Activated CD8-positive, alpha-beta memory T cell treated with anti-CD3 and anti-CD28 coated beads for 36 hours (primary cell): Measurements from ENCODE around the gene SH3BP5. TPM values are rescaled to one million over a fixed set of nuclear protein-coding genes. Genes with fewer than 3 reads are reported as not detected.
"Not testable (repeated sequence)": the region's sequence is repeated elsewhere in the genome, so short reads cannot be mapped to it uniquely, and the experiment has no call there.

Experiments used
- CTCF ChIA-PET: fragments of 350-600 bp; sonication (Branson Sonifier 250); formaldehyde crosslinking; loops from one replicate; lab custom pipeline; 2021; ENCODE audit warnings: antibody characterized with exemption; lab: Charles Lee
- POLR2A ChIA-PET: fragments of 350-600 bp; sonication (Branson Sonifier 250); formaldehyde crosslinking; loops from one replicate; lab custom pipeline; 2021; ENCODE audit warnings: antibody characterized with exemption; lab: Charles Lee
- total RNA-seq, 2 experiments: library from RNA; stranded (reverse); gene quantifications; one replicate each; pipeline ENCODE4 v1.2.3, GENCODE V29; 2021

Gene SH3BP5
- total RNA-seq, 2 experiments from 2014 or later, result 8.5 to 8.6 TPM

DNA sequence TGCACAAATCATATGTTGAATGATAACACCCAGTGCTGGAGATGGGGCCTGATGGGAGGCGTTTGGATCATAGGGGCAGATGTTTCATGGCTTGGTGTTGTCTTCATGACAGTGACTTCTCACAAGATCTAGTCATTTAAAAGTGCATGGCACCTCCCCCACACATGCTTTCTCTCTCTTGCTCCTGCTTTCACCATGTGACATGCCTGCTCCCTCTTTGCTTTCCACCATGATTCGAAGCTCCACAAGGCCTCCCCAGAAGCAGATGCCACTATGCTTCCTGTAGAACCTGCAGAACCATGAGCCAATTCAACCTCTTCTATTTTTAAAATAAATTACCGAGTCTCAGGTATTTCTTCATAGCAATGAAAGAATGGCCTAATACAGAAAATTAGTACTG, 17.8 kb upstream of the SH3BP5 start:
- CTCF ChIA-PET, result no interaction called here
- POLR2A ChIA-PET, result no interaction called here

DNA sequence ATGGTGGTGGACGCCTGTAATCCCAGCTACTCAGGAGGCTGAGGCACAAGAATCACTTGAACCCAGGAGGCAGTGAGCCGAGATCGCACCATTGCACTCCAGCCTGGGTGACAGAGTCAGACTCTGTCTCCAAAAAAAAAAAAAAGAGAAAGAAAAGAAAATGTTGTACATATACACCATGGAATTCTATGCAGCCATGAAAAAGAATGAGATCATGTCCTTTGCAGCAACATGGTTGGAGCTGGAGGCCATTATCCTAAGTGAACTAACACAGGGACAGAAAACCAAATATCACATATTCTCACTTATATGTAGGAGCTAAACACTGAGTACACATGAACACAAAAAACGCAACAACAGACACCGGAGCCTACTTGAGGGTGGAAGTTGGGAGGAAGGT, 17.1 kb upstream of the SH3BP5 start:
- POLR2A ChIA-PET, CTCF ChIA-PET: not testable (repeated sequence)

DNA sequence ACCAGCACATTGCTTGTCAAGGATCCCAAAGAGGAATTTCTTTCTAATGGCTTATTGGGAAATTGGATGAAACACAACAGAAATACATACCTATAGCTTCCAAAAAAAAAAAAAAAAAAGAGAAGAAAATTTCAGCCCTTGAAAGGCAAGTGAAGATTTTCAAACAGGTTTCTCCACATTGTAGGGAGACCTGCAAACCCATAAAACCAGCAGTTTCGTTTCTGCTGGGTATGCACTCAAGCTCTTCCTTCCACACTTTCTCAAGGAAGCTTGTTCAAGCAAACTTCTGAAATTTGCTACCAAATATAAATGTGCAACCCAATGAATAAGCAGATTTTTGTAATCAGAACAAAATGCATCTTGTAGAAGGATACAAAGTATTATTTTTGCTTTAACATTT, 15.9 kb upstream of the SH3BP5 start:
- ChIA-PET POLR2A (interaction anchor here (0.6 kb wide), 1 partner anchor 18 kb away, joined by 3 read pairs; no protein-coding TSS in a partner anchor), CTCF (interaction anchor here (0.6 to 0.7 kb wide), 2 partner anchors 51 to 82 kb away, joined by 3 read pairs; no protein-coding TSS in a partner anchor)

DNA sequence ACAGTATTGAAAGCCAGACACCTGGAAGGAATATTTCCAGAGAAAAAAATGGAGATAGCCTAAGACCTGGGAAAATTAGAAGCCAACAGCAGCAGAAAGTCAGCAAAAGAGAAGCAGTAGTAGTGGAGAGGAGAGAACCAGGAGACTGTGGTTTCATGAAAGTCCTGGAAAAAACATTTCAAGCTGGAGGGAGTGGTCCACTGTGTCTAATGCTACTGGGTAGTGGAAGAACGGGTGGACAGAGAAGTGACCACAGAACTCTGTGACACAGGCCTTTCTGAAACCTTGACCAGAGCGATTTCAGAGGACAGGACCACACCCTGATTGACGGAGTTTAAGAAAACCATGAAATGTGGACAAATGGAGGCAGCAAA, 15.3 kb upstream of the SH3BP5 start:
- ChIA-PET POLR2A (interaction anchor here (0.5 to 0.6 kb wide), 2 partner anchors 18 to 43 kb away, joined by 3 read pairs; no protein-coding TSS in a partner anchor), CTCF (interaction anchor here (0.6 to 1.2 kb wide), 3 partner anchors 50 to 83 kb away, joined by 3 read pairs; no protein-coding TSS in a partner anchor)

DNA sequence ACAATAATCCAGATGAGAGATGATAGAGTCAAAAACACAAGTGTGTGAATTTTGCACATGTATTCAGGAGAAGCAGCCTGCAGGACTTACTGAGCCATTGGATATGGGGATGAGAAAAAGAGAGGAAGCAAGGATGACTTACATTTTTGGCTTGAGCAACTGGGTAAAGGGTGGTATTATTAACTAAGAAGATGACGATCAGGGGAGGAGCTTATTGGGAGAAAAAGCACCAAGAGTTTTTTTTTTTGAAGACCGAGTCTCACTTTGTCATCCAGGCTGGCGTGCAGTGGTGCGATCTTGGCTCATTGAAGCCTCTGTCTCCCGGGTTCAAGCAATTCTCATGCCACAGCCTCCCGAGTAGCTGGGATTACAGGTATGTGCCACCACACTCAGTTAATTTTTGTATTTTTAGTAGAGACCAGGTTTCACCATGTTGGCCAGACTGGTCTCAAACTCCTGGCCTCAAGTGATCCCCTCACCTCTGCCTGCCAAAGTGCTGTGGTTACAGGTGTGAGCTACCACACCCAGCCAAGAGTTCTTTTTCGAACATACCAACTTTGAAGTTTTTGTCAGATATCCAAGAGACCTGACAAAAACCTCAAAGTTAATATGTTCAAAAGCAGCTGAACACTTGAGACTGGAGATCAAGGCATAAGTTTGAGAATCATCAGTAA, 14.8 kb upstream of the SH3BP5 start:
- CTCF ChIA-PET, result interaction anchor here (1.2 kb wide), 1 partner anchor 79 kb away, joined by 3 read pairs; no protein-coding TSS in a partner anchor
- POLR2A ChIA-PET, result interaction anchor here (0.5 kb wide), 1 partner anchor 42 kb away, joined by 3 read pairs; no protein-coding TSS in a partner anchor

DNA sequence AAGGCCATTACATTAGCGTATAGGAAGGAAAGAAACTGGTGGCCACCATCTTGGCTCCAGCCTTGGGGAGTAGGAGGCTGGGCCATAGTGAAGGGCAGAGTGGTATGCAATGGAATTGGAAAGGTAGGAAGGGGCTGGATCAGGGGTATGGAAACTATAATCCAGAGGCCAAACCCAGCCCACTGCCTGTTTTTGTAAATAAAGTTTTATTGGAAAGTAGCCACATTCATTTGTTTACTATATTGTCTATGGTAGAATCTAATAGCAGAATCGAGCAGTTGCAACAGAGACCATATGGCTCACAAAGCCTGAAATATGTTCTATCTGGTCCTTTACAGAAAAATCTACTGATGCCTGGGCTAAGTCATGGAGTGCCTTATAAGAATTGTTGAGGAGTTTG, 14.1 kb upstream of the SH3BP5 start:
- ChIA-PET POLR2A (no interaction called here), CTCF (interaction anchor here (0.7 to 1.9 kb wide), 2 partner anchors 13 to 77 kb away, joined by 3 to 5 read pairs; no protein-coding TSS in a partner anchor)

DNA sequence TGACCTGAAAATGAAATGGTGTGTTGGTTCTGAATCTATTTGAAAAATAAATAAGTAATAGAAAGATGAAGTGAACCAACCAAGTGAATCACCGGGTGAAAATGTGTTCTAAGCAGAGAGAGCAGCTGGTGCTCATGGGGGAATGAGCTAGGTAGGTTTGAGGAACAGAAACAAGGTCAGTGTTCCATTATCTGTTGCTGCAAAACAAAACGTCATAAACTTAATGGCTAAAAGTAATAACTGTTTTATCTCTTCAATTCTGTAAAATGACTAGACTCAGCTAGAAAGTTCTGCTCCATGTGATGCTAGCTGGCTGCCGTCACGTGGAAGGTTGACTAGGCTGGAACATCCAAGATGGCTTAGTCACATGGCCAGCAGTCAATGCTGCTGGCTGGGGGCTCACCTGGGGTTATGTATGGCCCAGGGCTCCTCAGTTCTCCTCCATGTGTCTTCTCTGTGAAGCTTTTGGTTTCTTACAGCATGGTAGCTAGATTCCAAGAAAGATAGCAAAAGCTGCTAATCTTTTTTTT, 13.3 kb upstream of the SH3BP5 start:
- CTCF ChIA-PET, result interaction anchor here (0.7 to 1.9 kb wide), 2 partner anchors 12 to 76 kb away, joined by 3 to 5 read pairs; no protein-coding TSS in a partner anchor

DNA sequence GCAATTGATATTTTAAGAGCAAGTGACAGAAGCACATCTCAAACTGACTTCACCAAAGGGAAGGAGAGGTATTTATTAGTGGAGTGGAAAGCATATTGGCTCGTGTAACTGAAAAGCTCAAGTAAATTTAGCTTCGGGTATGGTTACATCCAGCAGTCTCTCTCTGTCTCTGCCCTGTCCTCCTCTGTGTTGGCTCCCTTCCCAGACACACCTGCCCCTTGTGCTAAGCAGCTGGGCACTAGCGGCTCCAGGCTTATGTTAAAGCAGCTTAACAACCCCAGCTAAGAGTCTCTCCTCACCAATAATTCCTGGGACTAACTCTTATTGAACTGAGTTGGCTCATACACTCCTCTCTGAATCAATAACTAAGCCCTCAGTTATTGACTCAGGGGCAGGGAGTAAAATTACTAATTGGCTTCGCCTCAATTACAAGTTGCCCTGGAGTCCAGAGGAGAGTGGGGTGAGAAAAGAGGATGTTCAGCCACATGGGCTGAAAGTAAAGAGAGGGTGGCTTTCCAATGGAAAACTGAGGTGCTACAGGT, 12.8 kb upstream of the SH3BP5 start:
- ChIA-PET POLR2A (no interaction called here), CTCF (interaction anchor here (1.9 kb wide), 1 partner anchor 12 kb away, joined by 5 read pairs; no protein-coding TSS in a partner anchor)

More for the DNA sequence above, 13.3 kb upstream of the SH3BP5 start:
- POLR2A ChIA-PET, result interaction anchor here (0.6 kb wide), 3 partner anchors 13 to 88 kb away, joined by 3 to 12 read pairs (median 3); no protein-coding TSS in a partner anchor

DNA sequence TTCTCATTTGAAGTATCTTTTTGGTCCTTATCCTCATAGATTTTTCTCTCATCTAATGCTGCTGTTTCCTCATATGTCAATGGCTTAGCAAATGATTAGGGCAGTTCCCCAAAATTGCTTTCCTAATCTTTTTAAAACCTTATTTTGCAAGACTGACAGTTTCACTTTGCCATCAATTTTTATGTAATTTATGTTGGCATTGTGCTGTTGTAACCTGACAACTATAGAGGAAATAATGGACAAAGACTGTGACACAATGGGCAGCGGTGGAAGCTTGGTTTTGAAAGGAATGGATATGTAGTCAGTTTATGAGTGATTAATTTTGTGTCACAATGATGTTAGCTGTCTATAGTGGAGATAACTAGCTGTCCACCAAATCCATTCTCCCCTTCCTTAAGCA, 10.6 kb upstream of the SH3BP5 start:
- CTCF ChIA-PET, result interaction anchor here (1.2 to 1.7 kb wide), 2 partner anchors 10 to 15 kb away, joined by 3 to 5 read pairs; partner anchors contain the start of gene SH3BP5
- POLR2A ChIA-PET, result no interaction called here

DNA sequence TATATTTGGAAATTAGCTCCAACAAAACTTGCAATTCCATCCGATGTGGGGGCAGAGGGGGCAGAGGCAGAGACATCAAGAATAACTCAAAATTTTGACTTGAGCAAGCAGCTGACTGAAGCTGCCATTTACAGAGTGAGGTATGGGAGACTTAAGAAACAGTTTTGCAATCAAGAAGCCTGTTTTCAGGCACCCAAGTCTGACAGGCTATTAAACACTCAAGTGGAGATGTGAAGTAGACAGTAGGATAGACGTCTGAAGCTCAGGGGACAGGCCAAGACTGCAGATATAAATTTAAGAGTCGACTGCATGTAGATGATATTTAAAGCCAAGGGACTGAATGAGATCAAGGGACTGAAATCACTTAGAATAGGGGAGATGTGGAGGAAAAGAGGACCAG, 9.9 kb upstream of the SH3BP5 start:
- CTCF ChIA-PET, result interaction anchor here (0.7 to 1.7 kb wide), 2 partner anchors 10 to 13 kb away, joined by 3 to 5 read pairs; partner anchors contain the start of gene SH3BP5
- POLR2A ChIA-PET, result no interaction called here

DNA sequence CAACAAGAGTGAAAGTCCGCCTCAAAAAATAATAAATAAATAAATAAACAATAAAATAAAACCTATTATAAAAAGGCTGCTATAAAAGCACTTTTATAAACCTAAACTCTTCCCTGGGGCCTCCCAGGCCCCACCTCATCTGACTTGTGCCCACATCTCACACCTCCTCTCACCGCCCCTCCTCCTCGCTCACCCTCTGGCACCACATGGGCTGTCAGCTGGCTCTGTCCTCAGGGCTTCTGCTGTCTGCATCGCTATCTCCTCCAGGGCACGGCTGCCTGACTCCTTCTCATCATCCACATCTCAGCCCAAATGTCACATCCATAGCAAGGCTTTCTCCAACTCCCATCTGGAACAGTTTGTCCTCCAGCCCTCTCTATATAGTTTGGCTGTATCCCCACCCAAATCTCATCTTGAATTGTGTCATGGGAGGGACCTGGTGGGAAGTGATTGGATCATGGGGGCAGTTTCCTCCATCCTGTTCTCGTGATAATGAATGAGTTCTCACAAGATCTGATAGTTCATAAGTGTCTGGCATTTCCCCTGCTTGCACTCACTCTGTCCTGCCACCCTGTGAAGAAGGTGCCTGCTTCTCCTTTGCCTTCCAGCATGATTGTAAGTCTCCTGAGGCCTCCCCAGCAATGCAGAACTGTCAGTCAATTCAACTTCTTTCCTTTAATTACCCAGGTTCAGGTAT, 8.8 kb upstream of the SH3BP5 start:
- POLR2A ChIA-PET, result no interaction called here
- CTCF ChIA-PET, result interaction anchor here (0.7 kb wide), 1 partner anchor 14 kb away, joined by 3 read pairs; no protein-coding TSS in a partner anchor

DNA sequence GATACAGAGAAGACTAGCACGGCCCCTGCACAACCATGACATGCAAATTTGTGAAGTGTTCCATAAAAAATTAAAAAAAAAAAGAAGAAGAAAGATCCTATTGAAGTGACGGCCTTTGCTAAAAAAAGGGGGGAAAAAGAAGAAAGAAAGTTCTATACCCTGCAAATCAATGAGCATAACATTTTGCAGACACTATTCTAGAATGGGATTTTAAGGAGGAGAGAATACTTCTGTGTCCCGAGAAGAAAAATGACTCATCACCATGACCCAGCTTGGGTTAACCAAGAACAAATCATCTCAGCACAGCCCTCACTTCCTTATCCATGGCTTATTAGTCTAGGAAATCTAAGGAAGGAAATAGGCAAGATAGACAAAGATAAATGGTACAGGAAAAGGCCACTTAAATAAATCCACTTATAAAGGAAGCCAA, 7.4 kb upstream of the SH3BP5 start:
- POLR2A ChIA-PET, result no interaction called here
- CTCF ChIA-PET, result no interaction called here

DNA sequence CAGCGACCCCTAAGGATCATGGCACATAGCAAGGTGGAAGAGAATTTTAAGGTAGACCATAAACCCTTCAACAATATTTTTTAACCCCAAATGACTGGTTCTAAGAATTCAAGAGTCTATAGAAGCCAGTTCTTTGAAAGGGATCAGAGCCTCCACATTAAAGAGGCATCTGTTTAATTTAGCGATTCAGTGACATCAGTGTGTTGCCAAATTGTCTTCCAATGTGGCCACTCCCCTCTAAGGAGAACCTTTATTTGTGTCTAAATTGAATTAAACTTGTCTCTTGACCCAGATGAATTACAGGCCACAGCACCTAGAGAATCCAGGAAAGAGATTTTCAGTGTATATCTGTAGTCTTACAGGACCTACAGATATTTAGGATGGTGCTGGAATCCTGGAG, 6.6 kb upstream of the SH3BP5 start:
- POLR2A ChIA-PET, result no interaction called here

DNA sequence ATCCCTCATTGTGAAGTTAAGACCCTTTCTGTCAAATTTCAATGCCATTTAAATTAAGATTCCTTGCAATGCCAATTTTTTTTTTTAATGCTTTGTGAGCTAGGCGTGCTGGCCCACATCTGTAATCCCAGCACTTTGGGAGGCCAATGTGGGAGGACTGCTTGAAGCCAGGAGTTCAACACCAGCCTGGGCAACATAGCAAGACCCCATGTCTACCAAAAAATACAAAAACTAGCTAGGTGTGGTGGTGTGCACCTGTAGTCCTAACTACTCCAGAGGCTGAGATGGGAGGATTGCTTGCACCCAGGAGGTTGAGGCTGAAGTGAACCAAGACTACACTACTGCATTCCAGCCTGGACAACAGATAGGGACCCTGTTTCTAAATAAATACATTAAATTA, 5.6 kb upstream of the SH3BP5 start:
- ChIA-PET CTCF (interaction anchor here (0.7 kb wide), 2 partner anchors 20 to 120 kb away, joined by 3 to 5 read pairs; no protein-coding TSS in a partner anchor), POLR2A (no interaction called here)

More for the DNA sequence above, 6.6 kb upstream of the SH3BP5 start:
- CTCF ChIA-PET, result interaction anchor here (0.8 to 0.9 kb wide), 2 partner anchors 15 to 39 kb away, joined by 3 to 4 read pairs; no protein-coding TSS in a partner anchor

DNA sequence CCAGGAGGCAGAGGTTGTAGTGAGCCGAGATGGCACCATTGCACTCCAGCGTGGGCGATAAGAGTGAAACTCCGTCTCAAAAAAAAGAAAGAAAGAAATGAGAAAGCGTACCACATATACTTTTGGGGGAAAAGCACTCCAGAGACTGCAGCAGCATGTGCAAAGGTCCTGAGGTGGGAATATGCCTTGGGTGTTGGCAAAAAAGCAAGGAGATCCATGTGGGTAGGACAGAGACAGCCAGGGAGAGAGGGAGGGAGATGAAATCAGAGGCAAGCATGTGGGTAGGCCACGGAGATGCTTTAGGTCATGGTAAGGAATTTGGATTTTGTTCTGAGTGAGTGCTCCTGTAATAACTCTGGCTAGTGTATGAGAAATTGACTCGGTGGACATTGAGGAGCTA, 3.7 kb upstream of the SH3BP5 start:
- POLR2A ChIA-PET, result no interaction called here
- CTCF ChIA-PET, result interaction anchor here (1.1 to 1.6 kb wide), 3 partner anchors 19 to 68 kb away, joined by 3 read pairs; no protein-coding TSS in a partner anchor

DNA sequence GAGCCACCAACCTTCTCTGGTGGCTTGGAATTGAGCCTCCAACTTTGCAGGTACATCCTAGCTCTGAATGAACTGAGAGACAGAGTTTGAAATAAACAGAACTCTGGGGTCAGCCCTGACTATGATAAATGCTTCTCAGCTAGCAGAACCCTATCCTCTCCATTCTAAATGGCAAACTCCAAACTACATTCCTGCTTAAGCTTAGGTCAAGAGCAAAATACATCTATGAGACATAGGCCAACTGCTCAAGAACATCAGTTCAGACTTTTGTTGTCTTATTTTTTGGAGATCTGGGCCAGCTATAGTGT, 1.5 kb upstream of the SH3BP5 start:
- ChIA-PET CTCF (interaction anchor here (0.6 to 8.6 kb wide), 6 partner anchors 12 to 131 kb away, joined by 3 to 102 read pairs (median 8); no protein-coding TSS in a partner anchor), POLR2A (interaction anchor here (1.9 kb wide), 1 partner anchor 27 kb away, joined by 7 read pairs; no protein-coding TSS in a partner anchor)

DNA sequence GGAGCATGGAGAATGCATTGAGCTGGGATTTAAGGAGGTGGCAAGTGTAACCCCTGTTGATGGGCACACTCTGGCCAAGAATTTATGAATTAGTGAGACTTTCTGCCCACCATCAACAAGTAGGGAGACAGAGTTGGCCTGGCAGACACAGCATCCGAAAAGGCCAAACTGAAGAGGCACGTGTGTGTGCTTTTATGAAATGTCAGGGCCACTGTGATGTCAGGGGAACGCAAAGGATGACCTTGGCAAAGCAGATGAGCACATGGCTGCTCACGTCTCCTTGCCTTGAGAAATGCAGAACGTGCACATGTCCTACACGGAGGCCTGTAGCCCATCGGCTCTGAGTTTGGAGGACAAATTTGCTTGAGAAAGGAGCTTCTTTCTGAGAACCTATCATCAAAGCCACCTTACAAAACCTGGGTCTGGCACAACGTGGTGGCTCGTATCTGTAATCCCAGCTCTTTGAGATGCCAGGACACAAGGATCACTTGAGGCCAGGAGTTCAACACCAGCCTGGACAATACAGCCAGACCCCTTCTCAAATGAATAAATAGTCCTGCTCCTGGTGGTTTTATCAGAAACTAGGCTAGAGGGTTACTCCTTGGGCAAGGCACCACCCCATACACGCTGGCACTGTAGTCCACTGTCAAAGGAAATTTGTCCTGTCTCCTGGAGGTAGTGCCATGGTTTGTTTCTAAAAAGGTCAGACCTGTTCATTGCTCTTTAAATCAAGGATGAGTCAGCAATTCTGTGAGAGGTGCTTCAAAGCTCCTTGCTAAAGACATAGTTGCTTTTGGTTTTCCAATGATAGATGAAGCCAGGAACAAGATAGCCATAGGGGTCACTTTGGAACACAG, 941 bp upstream of the SH3BP5 start:
- POLR2A ChIA-PET, result interaction anchor here (0.6 to 1.9 kb wide), 5 partner anchors 13 to 65 kb away, joined by 3 to 7 read pairs (median 3); no protein-coding TSS in a partner anchor
- CTCF ChIA-PET, result interaction anchor here (0.6 to 8.6 kb wide), 18 partner anchors 9 to 222 kb away, joined by 3 to 102 read pairs (median 5); no protein-coding TSS in a partner anchor
